ENCODE data around the gene KCND3.

GRCh38 chr1:111927652-111928051 lies 61.8 kb downstream of the KCND3 start:
- TF ChIP-seq, protein P1, sequence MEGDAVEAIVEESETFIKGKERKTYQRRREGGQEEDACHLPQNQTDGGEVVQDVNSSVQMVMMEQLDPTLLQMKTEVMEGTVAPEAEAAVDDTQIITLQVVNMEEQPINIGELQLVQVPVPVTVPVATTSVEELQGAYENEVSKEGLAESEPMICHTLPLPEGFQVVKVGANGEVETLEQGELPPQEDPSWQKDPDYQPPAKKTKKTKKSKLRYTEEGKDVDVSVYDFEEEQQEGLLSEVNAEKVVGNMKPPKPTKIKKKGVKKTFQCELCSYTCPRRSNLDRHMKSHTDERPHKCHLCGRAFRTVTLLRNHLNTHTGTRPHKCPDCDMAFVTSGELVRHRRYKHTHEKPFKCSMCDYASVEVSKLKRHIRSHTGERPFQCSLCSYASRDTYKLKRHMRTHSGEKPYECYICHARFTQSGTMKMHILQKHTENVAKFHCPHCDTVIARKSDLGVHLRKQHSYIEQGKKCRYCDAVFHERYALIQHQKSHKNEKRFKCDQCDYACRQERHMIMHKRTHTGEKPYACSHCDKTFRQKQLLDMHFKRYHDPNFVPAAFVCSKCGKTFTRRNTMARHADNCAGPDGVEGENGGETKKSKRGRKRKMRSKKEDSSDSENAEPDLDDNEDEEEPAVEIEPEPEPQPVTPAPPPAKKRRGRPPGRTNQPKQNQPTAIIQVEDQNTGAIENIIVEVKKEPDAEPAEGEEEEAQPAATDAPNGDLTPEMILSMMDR (IDR thresholded peaks at IDR 0.05): no peak
- TF ChIP-seq EP300 (IDR thresholded peaks at IDR 0.05; ENCODE audit: low read depth) (no peak), POLR2AphosphoS5 (IDR thresholded peaks at IDR 0.05) (no peak)
